CD4-positive, alpha-beta T cell treated with Interleukin-17A for 1 hour (primary cell): ENCODE results near the gene HAND1.

Source experiments
- DNase-seq: peaks from one replicate; pipeline ENCODE4 v3.0.0-alpha.2; 2020

Gene HAND1

DNA sequence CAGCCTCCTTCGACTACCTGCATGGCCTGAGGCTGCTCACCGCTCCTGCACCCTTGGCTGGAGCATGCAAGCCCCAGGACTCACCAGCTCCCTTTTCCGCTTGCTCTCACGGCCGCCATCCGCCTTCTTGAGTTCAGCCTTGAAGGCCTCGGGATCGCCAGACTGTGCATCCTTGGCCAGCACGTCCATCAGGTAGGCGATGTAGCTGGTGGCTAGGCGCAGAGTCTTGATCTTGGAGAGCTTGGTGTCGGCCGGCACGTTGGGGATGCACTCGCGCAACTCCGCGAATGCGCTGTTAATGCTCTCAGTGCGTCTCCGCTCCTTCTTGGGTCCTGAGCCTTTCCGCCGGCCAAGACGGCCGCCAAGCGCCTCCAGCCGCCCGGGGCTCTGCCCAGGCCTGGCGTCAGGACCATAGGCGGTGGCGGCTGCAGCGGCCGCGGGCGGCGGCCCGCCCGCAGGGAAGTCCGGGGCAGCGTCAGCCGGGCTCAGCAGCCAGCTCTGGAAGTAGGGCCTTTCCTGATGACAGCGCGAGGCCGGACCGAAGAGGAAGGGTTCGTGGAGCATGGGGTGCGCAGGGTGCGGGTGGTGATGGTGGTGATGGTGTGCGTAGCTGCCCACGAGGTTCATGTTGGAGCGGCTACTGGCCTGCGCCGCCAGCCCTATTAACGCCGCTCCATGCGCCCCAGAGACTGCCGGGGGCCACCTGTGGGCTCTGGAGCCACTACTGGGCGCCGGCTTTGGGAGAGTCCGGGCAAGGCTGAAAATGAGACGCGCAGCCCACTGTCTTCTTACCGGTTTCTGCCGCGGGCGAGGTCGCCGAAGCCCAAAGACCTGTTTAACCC lies 424 bp downstream of the HAND1 start:
- DNase-seq, result no peak

DNA sequence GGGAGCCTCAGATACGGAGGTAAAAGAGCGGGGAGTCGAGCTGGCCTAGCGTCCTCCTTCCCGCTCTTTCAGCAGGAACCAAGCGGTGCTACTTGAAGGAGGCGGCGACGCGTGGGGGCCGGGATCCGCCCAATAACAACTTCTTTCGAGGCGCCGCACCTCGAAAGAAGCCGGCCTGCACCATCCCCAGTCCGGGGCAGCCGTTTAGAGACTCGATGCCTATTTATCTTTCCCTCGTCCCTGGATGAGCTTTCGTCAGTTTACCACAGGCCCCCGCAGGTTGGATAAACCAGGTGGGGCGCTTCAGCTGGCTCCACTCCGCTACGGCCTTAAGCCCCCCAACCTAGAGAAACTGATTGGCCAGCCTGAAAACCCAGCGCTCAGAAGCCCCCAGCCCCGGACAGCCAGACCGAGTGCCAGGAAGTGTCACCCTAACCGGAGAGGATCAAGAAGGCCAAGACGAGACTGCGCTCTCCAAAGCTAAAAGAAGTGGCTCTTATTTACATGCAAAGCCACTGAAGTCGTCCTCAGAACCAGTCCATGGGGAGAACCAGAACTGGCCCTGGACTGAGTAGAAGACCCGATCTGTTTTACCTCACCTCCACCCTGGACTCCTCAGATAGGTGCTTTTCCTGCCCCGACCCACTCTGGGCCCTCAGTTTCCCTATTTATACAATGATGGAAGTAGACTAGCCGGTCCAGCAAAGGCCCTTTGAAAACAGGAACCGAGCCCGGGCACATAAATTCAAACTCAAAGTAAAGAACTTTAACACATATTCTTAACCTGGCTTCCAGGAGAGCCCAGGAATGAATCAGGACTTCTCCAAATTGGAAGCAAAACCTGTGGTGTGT lies 1.4 kb downstream of the HAND1 start:
- no peak for DNase-seq

DNA sequence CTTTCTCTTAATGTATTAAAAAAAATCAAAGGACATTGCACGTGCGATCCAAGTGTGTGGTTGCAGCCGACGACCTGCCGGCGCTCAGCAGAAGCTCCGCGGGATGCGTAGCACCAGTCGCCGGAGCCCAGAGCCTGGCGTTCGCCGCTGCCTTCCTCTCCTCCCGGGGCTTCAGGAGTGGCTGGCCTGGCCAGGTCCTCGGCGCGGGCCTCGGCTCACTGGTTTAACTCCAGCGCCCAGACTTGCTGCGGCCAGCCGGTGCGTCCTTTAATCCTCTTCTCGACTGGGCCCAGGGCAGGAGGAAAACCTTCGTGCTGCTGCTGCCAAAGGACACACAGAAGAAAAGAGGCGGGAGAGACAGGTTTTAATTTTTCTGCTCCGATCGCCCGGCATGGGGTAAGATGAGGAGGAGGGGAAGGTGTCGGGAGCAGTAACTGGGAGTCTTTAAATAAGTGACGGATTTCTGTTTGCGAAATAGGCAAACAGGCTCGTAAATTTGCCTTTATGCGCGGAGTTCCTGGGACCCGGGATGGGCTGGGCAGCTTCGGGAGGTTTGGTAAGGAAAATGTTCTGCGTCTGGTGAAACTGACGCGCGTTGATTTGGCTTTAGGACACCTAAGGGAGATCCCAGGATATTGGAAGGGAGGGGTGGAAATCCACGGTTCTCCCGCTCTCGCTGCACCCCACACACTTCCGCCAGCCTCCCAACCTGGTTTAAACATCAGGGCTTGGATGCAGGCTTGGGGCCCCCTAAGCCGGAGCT lies 2.3 kb downstream of the HAND1 start:
- DNase-seq, result no peak

DNA sequence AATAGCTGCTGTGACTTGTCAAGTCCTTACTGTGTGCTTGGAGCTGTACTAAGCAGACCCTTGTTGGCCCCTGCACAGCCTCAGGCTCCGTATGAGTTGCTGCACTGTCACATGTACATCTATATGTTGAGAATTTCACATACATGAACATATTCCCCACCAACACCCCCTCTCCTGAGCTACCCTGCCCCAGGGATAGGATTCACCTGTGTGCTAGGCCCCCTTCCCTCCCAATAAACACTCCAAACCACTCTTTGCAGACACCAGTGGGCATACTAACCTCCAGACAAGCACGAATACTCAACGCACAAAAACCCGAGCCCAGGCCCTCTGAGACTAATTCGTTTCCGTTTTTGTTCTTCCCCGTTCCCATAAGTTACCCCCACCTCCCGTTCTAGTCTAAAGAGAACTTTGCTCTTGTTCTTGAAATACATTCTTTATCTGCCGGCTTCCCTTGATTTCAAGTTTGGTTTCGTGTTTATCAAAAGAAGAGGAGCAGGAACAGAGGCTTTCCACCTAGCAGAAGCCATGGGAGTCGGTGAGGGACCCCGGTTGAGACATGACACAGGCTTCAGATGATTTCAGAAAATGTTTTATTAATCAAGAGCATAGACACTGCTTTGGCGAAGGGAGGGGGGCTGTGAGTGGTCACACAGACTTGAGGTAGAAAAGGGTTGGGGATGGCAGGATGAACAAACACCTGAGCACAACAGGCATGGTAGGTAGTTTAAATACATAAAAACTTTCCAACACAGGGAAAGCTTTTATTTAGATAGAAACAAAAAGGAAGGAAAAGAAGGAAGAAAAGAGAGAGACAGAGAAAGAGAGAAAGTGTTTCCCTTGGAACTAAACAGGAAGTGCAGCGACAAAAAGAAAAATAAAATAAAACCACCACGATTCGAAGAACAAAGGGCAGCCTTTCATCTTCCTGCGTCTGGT lies 3.4 kb downstream of the HAND1 start:
- DNase-seq, result no peak

DNA sequence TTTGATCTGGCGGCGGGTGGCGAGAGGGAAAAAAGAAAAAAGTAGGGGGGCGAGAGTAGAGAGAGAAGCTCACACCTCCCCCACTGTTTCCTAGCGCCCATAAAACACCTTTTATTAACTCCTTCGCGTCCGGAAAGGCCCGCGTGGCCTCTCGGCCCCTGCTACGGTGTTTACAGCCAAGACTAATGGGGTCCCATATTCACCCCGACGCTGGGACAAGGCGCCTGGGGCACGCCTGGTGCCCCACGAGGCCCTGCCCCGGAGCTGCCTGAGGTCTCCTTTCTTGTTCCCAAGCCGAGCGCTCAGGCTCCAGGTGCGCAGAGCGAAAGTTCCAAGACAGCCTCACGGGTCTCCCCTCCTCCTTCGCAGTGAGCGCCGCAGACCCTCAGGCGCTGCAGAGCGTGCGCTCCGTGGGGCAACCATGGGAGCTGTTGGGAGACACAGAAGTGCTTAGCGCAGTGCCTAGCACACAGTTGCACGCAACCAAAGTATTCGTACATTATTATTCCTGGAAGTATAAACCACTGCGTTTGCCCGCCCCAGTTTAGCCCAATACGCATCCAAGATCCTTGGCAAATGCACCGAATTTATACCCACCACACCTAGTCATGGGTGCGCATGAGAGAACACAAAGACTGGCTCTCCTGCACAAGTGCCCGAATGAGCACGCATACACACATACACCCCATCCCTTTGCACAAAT lies 4.3 kb downstream of the HAND1 start:
- no peak for DNase-seq

DNA sequence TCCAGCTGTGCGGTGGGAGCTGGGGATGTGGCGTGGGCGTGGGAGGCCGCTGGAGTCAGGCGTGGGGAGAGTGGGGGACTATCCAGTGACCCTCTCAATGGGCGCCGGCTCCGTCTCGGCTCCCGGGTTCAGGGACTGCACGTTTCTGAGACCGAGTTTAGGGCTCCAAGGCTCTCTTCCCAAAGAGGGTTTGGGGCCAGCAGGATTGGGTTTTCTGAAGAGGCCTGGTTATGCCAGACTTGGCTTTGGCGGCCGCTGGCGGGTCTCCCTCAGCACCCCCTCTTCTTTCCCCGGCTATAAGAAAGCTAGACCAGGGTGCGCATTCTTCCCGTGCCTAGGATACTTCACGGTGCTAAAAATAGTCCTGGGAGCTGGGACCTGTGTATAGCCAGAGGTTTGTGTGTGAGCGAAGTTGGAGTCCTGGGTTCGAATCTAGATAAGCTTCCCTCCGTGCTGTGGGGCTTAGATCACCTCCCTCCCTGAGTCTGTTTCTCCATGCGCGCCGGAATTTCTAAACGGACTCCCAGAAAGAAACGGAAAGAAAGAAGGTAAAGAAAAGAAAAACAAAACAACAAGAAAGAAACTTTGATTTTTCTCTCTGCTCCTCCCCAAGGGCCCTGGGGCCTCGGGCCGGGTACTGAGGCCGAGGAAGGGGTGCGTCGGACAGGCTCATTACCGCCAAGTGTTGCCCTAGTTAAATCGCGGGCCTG lies 5.0 kb downstream of the HAND1 start:
- no peak for DNase-seq

DNA sequence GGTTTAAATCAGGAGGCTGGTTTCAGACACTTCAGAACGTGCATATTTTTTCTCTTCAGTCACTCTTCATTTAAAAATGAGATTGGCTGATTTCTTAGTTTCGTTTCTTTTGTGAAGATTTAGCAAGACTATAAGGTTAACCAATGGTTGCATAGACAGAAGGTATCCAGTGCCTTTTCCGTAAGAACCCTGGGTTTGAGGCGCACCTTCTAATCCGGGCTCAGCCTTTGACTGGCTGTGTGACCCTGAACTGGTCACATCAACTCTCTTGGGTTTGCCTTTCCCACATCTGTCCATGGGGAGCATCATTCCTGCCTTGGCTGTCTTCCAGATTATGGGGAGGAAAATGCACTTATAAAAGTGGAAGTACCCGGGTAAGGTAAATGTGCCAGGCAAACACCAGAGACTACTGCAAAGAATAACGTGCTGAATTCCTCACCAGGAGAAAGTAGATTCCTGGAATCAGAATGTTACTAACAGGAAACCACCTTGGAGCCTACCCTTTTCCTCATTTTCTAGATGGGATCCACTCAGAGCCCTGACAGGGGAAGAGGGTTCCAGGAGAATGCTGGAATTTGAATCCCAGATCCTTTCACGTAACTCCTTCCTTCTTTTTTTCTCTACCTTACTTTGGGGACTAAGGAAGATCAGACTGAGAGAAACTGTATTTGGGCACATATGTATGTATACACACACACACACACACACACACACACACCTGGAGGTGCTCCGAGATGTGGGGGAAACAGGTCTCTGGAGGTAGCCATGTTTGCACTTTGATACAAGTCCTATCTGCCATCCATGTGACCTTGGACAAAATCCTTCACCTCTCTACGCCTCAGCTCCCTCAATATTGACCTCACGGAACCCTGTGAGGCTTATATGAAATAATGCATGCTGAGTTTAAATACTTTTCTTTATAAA lies 6.8 kb downstream of the HAND1 start:
- DNase-seq, result no peak

DNA sequence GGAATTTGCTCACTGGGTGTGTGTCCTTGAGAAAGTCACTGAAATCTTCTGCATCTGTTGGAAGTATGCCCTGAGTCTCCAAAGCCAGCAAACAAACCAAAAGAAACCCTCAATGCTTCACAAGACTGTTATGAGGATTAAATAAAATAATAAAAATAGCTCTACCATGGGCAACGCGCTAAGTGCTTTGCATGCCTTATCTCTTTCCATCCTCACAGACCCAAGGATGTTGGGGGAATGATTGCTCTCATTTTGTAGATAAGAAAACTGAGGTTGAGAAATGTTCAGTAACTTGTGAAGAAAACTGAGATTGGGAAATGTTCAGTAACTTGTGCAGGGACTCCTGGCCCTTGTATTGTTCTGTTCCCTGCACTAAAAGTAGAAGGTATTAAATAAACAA lies 7.9 kb downstream of the HAND1 start:
- no peak for DNase-seq

DNA sequence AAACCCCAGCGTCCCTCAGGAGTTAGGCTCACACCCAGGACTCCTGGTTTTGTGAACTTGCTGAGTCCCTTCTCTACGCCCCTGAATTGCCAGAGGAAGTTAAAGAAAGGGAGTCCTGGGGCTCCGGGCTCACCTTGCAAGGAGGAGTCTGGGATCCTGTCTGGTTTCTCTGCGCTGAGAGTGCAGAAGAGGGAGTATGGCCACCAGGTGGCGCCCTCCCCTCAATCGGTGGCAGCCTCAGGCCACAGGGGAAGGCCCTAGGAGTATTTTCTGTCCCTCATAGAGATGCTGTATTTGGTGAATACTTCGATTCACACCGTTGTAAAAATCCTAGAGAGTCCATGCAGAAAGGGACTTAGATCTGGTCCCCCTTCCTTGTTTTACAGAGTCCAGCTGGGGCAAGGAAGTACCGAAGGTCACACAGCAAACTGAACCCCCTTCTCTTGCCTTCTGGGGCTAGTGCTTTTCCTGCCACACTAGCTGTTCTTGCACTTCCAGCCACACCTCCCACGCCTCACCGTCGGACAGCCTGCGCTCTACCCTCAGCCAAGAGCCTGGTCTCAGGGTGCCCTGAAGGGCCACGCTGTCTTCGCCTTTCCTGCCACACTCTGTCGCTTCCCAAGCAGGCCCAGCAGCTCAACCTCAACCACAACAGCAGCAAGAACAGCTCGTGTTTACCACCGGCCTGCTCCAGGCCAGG lies 10.2 kb downstream of the HAND1 start:
- DNase-seq, result peak; percentile 66

DNA sequence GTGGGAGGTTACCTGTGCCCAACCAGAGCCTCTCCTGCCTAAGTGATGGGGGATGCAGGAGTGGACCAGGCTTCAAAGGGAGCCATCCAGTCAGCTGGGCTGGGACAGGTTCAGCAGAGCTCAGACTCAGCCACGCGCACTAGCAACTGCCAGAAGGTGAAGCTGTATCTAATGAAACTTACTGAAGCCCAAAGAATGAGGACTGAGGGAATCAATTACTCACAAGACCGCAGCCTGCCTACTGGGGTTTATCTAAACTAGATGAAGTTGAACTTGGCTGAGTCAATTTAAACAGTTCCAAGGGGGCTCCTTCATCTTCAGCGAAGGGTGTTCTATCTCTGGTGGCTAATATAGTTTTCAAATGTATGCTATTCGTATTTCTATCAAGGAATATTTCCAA lies 11.4 kb downstream of the HAND1 start:
- no peak for DNase-seq

DNA sequence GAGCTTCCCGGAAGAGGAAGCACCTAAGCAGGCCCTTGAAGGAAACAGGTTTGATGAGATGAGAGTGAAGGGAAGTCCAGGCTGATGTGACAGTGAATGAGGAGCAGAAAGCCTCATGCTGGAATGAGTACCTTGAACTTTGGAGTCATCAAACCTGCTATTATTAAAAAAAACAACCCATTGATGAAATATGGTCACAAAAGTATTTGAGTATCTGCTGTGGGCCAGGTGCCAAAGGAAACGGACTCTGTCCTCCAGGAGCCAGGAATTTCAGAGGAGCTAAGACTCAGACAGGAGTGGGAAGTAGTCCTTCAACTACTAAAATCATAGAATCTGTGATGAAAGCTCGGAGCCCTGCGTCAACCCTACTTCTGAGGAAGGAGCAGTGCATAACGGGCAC lies 11.9 kb downstream of the HAND1 start:
- no peak for DNase-seq

DNA sequence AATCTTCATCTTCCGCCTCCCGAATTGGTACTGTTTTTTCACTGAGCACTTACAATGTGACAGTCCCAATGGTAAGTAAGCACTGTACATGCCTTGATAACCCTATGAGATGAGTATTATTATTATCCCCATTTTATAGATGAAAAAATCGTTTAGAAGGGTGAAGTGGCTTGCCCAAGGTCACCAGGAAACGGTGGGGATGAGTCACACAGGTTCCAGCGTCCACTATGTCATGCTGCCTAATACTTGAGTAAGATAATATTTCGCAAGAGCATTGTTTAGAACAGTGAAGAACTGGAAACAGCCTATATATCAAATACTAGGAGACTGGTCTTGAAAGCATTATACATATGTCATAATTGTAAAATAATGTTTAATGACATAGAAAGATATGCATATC lies 12.9 kb downstream of the HAND1 start:
- DNase-seq, result no peak

DNA sequence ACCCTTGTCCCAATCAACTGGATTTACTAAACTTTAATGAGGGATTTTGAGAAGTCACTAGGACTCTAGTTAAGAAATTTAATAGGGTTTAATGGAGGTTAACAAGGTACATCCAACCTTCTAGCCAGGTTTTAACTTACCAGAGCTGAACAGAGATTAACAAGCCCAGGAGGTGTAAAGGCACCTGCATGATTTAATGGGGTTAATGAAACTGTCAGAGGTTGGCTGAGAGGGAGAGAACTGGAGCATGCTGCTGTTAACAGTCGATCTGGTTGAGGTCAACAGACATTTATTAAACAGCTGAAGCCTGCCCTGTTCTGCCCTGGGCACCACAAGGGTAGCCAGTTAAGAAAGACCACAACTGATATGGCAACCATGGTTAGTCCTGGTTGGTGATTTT lies 13.6 kb downstream of the HAND1 start:
- no peak for DNase-seq

DNA sequence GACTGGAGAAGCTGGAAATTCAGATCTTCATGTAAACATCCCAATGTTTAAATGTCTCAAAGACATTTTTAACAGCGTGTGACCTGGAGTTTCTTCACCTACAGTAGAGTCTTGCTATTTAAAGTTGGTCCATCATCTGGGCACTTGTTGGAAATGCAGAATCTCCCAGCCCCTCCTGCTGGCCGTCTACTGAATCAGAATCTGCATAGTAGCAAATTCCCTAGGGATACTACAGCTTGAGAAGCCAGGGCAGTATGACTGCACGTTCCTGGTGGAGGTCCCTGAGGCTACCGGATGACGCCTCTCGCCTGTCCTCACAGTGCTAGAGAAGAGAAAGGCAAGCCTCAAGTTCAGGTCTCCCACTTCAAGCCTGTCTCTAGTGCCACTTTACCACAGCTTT lies 16.5 kb downstream of the HAND1 start:
- DNase-seq, result no peak

DNA sequence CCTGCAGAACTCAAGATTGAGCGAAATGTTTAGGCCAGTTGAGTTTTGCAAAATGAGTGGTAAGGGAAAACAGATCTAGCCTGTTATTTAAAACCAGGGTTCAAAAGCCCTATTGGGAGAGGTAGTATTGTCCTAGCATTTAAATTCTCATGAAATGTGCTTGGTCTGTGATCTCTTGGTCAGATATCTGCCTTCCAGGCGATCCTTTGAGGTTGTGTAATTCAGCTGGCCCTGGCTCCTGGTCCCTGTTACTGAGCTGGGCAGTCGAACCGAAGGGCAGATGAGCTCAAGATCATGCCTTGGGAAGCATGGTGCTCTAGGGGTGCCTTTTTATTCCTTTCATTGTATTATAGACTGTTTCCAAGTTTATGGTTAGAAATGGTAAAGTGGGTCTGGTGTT lies 17.9 kb downstream of the HAND1 start:
- no peak for DNase-seq

DNA sequence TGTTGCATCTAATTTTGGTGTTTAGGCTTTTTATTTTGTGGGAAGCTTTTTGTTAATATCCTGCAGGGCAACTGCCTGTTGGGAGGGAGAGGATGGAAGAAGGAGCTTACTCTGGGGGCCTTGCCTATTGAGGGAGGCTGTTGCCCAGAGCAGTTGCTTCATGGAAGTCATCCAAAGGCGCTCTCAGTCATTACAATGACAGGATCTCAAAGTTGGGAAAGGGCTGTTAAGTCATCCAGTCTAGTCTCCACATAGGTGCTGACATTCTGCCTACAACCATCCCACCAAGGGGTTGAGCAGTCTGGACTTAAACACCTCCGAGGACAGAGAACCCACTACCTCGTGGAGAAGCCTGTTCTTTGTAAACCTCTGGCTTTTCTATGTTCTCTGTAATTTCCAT lies 19.0 kb downstream of the HAND1 start:
- no peak for DNase-seq

DNA sequence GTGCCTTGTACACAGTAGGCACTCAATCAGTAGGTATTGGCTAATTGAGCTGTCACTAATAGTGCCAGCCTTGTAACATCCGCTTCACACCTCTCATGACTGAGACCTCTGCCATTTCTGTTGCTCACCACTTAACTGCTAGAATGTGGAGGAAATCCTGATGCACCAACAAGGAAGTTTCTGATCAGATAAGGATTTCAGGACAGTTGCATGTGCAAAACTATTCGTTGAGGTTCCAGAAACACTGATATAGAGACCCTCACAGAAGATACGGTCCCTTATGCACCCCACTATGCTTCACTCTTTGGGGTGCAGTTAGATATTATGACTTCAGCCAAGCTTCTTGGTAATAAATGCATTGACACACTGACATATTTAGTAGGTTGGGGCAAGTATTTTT lies 21.5 kb downstream of the HAND1 start:
- DNase-seq, result no peak

DNA sequence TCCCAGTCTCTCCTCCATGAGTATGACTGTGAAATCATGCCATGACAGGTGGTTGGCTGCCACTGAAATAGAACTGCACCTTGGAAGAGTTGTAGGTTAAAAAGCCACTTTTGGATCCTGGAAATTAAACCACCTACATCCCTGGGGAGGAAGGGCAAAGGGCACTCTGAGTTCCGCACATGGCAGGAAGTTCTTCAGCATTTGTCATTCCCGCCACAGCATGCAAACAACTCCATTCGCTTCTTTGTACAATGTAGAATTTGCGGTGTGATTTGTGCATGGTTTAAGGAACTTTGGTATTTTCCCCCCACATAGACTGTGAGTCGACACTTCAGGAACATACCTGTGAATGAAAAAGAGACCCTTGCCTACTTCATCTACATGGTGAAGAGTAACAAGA lies 22.4 kb downstream of the HAND1 start:
- DNase-seq, result no peak

DNA sequence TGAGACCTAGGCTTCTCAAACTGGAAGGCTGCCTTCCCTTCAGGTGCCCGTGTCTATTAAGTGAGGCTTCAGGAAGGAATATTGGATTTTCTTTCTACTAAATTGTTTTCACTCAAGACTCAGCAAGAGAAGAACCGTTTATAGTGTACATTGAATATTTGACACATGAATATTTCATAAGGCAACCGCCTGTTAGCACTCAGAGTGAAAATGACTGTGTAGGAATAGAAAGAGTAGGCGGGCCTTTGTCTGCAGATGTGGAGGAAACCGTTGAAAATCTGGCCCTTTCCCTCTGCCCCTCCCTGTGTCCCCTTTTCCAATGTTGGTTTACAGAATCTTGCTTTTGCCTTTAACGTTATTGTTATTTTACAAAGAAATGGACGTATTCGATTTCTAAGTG lies 26.1 kb downstream of the HAND1 start:
- DNase-seq, result no peak
